Keratinocyte (primary cell): ENCODE measurements around the gene FAM107B. TPM values are rescaled to one million over a fixed set of nuclear protein-coding genes. Genes with fewer than 3 reads are reported as not detected.

Experiments
- DNase-seq: peaks from one replicate; pipeline ENCODE4 v3.0.0-alpha.2; 2011; ENCODE audit warnings: low read depth, missing footprints, low spot score
- FAIRE-seq: peaks from 2 replicates; lab custom pipeline; 2011; peaks lifted over from hg19 to GRCh38; lab: Jason Lieb, UNC
- H2AFZ ChIP-seq: 2 replicates; pipeline ENCODE4 v1.6.0; 2012; ENCODE audit warnings: low read length, control low read depth, inconsistent platforms; ENCODE audit not compliant: control insufficient read depth
- H3K27ac ChIP-seq: 2 replicates; pipeline ENCODE4 v1.5.1; 2011; ENCODE audit warnings: low read length; ENCODE audit not compliant: control insufficient read depth, insufficient read depth
- H3K27me3 ChIP-seq: 3 replicates; pipeline ENCODE4 v1.6.0; 2011; ENCODE audit warnings: low read length; ENCODE audit not compliant: control insufficient read depth, insufficient read depth; ENCODE audit errors: extremely low read depth
- H3K36me3 ChIP-seq, 2 experiments: 2 replicates in 1 of 2; 3 replicates in 1 of 2; pipeline ENCODE4 v1.5.1; 2011; ENCODE audit warnings: low read length in 2 of 2, mild to moderate bottlenecking in 1 of 2; ENCODE audit not compliant: control insufficient read depth in 2 of 2, insufficient read depth in 2 of 2; ENCODE audit errors: extremely low read depth in 1 of 2
- H3K4me1 ChIP-seq: 3 replicates; pipeline ENCODE4 v1.5.1; 2011; ENCODE audit warnings: low read length; ENCODE audit not compliant: control insufficient read depth, insufficient read depth; ENCODE audit errors: extremely low read depth
- H3K4me2 ChIP-seq: 3 replicates; pipeline ENCODE4 v1.6.0; 2011; ENCODE audit warnings: low read depth, low read length; ENCODE audit not compliant: control insufficient read depth, insufficient read depth; ENCODE audit errors: extremely low read depth
- H3K4me3 ChIP-seq, 3 experiments: fragments of 200-600 bp in 1 of 3; sonication (generic) in 1 of 3; 2 replicates in 2 of 3; 3 replicates in 1 of 3; pipeline ENCODE4 v1.5.1; 2011 to 2016; ENCODE audit warnings: low read length in 3 of 3, mild to moderate bottlenecking in 3 of 3, control low read depth in 2 of 3, inconsistent platforms in 1 of 3, low read depth in 1 of 3, mixed read lengths in 1 of 3, mixed run types in 1 of 3, moderate library complexity in 1 of 3; ENCODE audit not compliant: control insufficient read depth in 2 of 3, insufficient read depth in 2 of 3; ENCODE audit errors: extremely low read depth in 1 of 3
- H3K79me2 ChIP-seq: 2 replicates; pipeline ENCODE4 v1.6.0; 2012; ENCODE audit warnings: low read length; ENCODE audit not compliant: control insufficient read depth, insufficient read depth
- H3K9ac ChIP-seq: 3 replicates; pipeline ENCODE4 v1.6.0; 2011; ENCODE audit warnings: low read length; ENCODE audit not compliant: control insufficient read depth, insufficient read depth; ENCODE audit errors: extremely low read depth
- H3K9me1 ChIP-seq: 3 replicates; pipeline ENCODE4 v1.6.0; 2011; ENCODE audit warnings: low read length; ENCODE audit not compliant: control insufficient read depth, insufficient read depth; ENCODE audit errors: extremely low read depth
- H3K9me3 ChIP-seq: 2 replicates; pipeline ENCODE4 v1.5.1; 2012; ENCODE audit warnings: low read depth, low read length; ENCODE audit not compliant: control insufficient read depth
- H4K20me1 ChIP-seq: 3 replicates; pipeline ENCODE4 v1.6.0; 2011; ENCODE audit warnings: low read length; ENCODE audit not compliant: control insufficient read depth, insufficient read depth; ENCODE audit errors: extremely low read depth
- CTCF ChIP-seq, 3 experiments: IDR thresholded peaks in 1 of 3; conservative IDR thresholded peaks in 1 of 3; optimal IDR thresholded peaks in 1 of 3; 2 replicates in 2 of 3; 3 replicates in 1 of 3; pipeline versions ENCODE3 to v1.5.1; 2011; ENCODE audit warnings: low read length in 3 of 3, mild to moderate bottlenecking in 3 of 3, moderate library complexity in 2 of 3, control low read depth in 1 of 3, inconsistent platforms in 1 of 3; ENCODE audit not compliant: insufficient read depth in 2 of 3; ENCODE audit errors: extremely low read depth in 1 of 3
- EZH2 ChIP-seq: IDR thresholded peaks from one replicate; pipeline ENCODE4 v1.6.1; 2012; ENCODE audit warnings: inconsistent platforms, mild to moderate bottlenecking, low read length, moderate library complexity
- dilution Hi-C: fragments of 300-500 bp; cut with MboI; formaldehyde crosslinking; loops from one replicate; pipeline ENCODE4 v1.7.0; 2020; ENCODE audit warnings: low sequenced_read_pairs; ENCODE audit not compliant: extremely low pct_ligation_motif_present
- polyA plus RNA-seq, 5 experiments: library from polyadenylated mRNA; depleted of rRNA in 3 of 5; stranded (reverse) in 3 of 5; stranded (forward) in 1 of 5; unstranded in 1 of 5; fragments of >200 nt; gene quantifications; 1 replicate in 1 of 5; 2 replicates in 3 of 5; 3 replicates in 1 of 5; pipeline versions ENCODE4 v1.2.1 to v1.2.3, GENCODE V29; 2011 to 2012; ENCODE audit warnings: missing spikeins in 2 of 5, low read depth in 1 of 5, low replicate concordance in 1 of 5

Gene FAM107B
- polyA plus RNA-seq, 1 donor (not counting 4 experiments of a cell fraction or from before 2014, with no cell fraction given) = 8.7 TPM

DNA sequence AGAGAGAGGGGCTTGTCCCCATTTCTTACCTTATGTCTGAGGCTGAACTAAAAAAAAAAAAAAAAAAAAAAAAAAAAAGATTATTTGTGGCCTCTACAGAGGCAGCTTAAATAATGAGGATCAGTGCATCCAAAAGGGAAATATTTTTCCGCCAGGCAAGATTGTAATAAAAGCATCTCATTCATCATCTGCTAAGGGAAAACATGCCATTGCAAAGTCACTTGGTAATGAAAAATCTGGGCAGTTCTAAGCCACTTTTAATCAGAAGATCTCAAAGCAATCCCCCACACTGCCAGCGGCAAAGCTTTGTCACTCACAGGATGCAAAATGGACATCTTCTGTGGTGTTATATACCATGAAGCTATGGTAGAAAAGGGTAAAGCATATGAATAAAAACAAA is 3.8 kb downstream of the FAM107B start:
- no peak overlapping the region for H3K9ac ChIP-seq
- peaks cover 3% of the 10 kb centered on the region for H3K27me3 ChIP-seq
- FAIRE-seq (no peak), DNase-seq (no peak)
- H4K20me1 ChIP-seq = no peaks in the 10 kb centered on the region
- no peaks in the 10 kb centered on the region for H3K79me2 ChIP-seq
- no peak overlapping the region for H3K27ac ChIP-seq
- H3K9me3 ChIP-seq = no peaks in the 10 kb centered on the region
- no peak overlapping the region for H2AFZ ChIP-seq
- TF ChIP-seq CTCF (optimal IDR thresholded peaks at IDR 0.05 in 1 of 3, IDR thresholded peaks at IDR 0.05 in 1 of 3, conservative IDR thresholded peaks at IDR 0.05 in 1 of 3; ENCODE audit: extremely low read depth in 1 of 3, insufficient read depth in 2 of 3, low read length in 3 of 3) (no peak), EZH2 (no peak)
- no peak overlapping the region for H3K4me2 ChIP-seq
- H3K4me1 ChIP-seq = no peaks in the 10 kb centered on the region
- no peaks in the 10 kb centered on the region for H3K36me3 ChIP-seq
- dilution Hi-C loops = no loop called here
- no peak overlapping the region for H3K4me3 ChIP-seq
- no peaks in the 10 kb centered on the region for H3K9me1 ChIP-seq

- H3K4me3 ChIP-seq = no peak overlapping the region
- FAIRE-seq = no peak
- no peak overlapping the region for H3K9ac ChIP-seq
- DNase-seq = no peak
- dilution Hi-C loops = no loop called here
- H3K27ac ChIP-seq = no peak overlapping the region
- H3K27me3 ChIP-seq = no peaks in the 10 kb centered on the region
- H3K36me3 ChIP-seq = no peaks in the 10 kb centered on the region
- no peak for TF ChIP-seq CTCF (optimal IDR thresholded peaks at IDR 0.05 in 1 of 3, IDR thresholded peaks at IDR 0.05 in 1 of 3, conservative IDR thresholded peaks at IDR 0.05 in 1 of 3; ENCODE audit: extremely low read depth in 1 of 3, insufficient read depth in 2 of 3, low read length in 3 of 3)
- TF ChIP-seq EZH2 = no peak
- H2AFZ ChIP-seq = no peak overlapping the region
- no peaks in the 10 kb centered on the region for H4K20me1 ChIP-seq
- H3K4me1 ChIP-seq = no peaks in the 10 kb centered on the region
- no peaks in the 10 kb centered on the region for H3K9me3 ChIP-seq
- no peak overlapping the region for H3K4me2 ChIP-seq
- no peaks in the 10 kb centered on the region for H3K9me1 ChIP-seq
- H3K79me2 ChIP-seq = no peaks in the 10 kb centered on the region
Measured at GRCh38 chr10:14761372-14761771, 13.3 kb downstream of the FAM107B start.
